Right lobe of liver (tissue), 4 donors: ENCODE measurements around the gene CGGBP1.

Source experiments
- POLR2A ChIP-seq: fragments of 450-650 bp; IDR thresholded peaks from one replicate; pipeline ENCODE4 v1.6.1; 2017; ENCODE audit warnings: antibody characterized with exemption, mild to moderate bottlenecking
- TF ChIP-seq, protein P1 (sequence below), 4 donors: fragments of 200-600 bp in 3 of 4; fragments of 450-650 bp in 1 of 4; IDR thresholded peaks; one replicate each; pipeline versions ENCODE4 v1.5.1 to v1.8.0; 2016 to 2022; ENCODE audit warnings: antibody characterized with exemption in 4 of 4, mild to moderate bottlenecking in 2 of 4
- donor health status: DM: no; HTN: no; CAD: no.
- donor health status: DM: no; HTN: no; CAD: no.
- donor health status: DM: no; HTN: yes; CAD: no.

DNA sequence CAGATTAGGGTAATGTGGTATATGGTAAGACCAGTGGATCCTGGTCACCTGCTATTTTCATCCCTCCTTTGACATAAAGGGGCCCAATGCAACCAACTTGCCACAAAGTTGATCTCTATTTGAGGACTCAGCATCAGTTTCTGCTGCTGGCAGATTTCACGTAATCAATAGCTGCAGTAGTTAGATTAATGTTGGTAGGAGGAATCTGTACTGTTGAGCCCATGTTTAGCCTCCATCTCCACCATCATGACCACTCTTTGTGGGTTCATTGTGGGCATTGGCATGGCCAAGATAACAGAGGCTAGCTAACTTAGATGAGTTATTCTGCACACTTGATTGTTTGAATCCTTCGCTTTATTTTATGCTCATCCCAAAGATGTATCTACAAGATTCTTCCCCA lies 29.9 kb downstream of the CGGBP1 start:
- TF ChIP-seq, protein P1, sequence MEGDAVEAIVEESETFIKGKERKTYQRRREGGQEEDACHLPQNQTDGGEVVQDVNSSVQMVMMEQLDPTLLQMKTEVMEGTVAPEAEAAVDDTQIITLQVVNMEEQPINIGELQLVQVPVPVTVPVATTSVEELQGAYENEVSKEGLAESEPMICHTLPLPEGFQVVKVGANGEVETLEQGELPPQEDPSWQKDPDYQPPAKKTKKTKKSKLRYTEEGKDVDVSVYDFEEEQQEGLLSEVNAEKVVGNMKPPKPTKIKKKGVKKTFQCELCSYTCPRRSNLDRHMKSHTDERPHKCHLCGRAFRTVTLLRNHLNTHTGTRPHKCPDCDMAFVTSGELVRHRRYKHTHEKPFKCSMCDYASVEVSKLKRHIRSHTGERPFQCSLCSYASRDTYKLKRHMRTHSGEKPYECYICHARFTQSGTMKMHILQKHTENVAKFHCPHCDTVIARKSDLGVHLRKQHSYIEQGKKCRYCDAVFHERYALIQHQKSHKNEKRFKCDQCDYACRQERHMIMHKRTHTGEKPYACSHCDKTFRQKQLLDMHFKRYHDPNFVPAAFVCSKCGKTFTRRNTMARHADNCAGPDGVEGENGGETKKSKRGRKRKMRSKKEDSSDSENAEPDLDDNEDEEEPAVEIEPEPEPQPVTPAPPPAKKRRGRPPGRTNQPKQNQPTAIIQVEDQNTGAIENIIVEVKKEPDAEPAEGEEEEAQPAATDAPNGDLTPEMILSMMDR (IDR thresholded peaks at IDR 0.05), result no peak
- TF ChIP-seq POLR2A, result no peak
